HG03135 (cell line): Measurements from ENCODE around the gene C1QTNF12.
A peak's percentile ranks its signal among the peaks of the same experiment; 100 is the strongest.

Experiments
- ATAC-seq: cut with Tn5 transposase; IDR thresholded peaks from one replicate; pipeline ENCODE4 v1.9.1; 2021; ENCODE audit warnings: mild to moderate bottlenecking, moderate library complexity; ENCODE audit not compliant: unreplicated experiment

Gene C1QTNF12

DNA sequence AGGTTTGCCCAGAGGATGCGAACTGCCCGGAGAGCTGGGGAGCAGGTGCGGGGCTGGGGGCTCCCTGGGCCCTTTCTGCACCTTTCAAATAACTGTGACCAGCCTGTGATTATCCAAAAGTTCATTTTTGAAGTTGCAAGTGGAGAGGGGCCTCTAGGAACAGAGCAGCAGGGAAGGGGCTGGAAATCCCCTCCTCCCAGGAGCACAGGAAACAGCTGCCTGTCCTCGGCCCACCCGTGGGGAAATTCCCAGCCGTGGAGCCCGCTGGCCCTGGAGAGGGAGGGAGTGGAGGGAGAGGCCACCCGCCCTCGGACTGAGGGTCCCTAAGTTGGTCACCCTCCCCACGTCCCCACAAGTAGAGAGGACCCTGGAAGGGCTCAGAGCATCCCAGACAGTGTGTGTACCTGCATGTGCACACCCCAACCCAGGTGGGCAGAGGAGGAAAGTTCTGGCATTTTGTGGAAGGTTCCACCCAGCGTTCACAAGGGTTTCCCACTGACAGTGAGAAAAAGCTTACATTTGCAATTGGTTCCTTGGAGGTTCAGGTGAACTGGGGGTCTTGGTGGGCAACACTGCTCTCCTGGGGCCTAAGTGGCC lies 31.3 kb downstream of the C1QTNF12 start:
- ATAC-seq: no peak

DNA sequence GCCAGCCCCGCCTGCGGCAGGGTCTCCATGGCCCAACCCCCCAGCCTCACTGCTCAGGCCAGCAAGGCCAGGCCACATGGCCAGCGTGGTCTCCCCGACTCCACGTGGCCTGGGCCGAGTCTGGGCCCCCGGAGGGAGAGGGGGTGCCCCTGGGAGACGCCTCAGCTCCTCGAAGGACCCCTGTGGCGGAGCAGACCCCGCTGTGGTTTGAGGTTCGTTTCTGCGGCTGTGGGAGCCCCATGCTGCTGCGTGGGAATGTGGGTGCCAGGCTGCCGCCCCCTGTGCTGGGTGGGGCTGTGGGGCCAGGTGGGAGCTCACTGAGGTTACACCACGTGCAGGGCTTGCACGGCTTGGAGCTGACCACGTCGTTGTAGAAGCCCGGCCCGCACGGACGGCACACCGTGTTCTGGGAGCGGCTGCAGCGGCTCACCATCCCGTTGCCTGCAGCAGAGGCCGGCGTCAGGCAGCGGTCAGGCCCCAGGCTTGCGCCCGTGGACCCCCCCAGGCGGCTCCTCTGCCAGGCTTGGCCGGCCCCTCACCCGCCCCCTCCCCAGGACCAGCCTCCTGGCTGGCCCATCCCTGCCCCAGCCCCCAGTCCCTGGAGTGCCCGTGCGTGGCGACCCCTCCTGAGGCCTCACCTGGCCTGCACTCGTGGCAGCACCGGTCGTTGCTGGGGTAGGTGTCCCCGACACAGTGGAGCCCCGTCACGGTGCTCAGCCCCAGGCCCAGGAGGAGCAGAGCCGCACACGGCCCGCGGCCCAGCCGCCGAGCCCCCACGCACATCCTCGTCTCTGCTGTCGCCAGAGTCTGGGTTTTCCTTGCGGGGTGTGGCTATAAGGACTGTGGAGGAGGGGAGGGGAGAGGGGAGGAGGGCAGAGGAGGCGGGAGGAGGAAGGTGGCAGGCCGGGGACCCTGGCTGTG lies 32.9 kb downstream of the C1QTNF12 start, which contains the start of gene TNFRSF4:
Gene TNFRSF4, minus strand, starts transcription at position 809 of the 921 bp plus-strand sequence. Its CDS starts 26 bp downstream, at position 783.
- no peak for ATAC-seq

DNA sequence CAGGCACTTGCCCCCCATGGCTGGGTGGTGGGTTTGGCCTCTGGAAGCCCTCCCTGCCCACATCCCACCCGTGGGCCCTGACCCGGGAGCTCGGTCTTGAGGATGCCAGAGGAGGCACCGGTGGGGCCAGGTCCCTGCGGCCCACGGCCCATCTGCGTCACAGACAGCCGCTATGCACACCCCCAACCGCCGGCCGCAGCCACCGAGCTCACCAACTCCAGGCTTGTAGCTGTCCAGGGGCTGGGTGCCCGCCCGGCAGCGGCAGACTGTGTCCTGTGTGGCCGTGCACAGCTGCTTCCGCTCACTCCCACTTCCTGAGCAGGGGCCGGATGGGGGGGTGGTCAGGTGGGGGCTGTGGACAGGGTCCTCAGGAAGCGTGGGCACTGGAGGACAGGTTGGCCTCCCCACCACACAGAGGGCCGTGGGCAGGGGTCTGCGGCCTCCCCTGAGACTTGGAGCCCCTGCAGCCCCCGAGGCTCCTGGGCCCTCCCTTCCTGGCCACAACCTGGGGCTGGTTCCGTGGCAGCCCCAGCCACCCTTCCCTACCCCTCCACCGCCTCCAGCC lies 33.7 kb downstream of the C1QTNF12 start:
- ATAC-seq: no peak

DNA sequence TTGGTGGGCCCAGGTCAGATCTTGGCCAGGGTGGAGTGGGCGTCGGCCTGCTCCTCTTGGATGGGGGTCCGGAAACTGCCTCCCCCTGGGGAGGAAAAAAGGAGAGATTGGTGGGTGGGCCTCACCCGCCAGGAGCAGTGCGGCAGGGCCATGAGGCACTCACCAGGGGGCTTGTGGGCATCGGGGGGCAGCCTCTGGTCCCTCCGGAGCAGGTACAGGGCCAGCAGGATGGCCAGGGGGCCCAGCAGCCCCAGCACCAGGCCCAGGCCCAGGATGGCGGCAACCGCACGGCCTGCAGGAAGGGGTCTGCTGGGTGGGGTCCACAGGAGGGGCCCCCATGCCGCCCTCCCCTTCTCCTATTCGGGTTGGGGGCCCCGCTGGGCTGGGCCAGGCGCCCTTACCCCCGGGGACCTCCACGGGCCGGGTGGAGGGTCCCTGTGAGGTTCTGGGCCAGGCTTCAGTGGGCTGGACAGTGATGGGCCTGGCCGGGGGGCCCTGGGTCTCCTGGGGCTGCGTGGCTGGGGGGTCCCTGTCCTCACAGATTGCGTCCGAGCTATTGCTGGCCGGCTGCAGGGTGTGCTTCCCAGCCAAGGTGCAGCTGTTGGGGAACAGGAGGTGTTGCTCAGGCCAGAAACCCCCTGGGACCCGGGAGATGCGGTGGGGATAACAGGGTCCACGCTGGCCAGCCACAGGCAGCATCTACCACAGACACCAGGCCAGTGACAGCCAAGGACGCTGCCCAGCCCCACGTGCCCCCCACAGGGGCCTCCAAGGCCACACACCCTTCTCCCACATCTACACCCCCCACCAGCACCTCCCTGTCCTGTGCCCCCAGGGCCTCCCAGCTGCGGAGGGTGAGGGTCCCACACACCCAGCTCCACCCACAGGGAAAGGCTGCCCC lies 34.7 kb downstream of the C1QTNF12 start:
- ATAC-seq: no peak

DNA sequence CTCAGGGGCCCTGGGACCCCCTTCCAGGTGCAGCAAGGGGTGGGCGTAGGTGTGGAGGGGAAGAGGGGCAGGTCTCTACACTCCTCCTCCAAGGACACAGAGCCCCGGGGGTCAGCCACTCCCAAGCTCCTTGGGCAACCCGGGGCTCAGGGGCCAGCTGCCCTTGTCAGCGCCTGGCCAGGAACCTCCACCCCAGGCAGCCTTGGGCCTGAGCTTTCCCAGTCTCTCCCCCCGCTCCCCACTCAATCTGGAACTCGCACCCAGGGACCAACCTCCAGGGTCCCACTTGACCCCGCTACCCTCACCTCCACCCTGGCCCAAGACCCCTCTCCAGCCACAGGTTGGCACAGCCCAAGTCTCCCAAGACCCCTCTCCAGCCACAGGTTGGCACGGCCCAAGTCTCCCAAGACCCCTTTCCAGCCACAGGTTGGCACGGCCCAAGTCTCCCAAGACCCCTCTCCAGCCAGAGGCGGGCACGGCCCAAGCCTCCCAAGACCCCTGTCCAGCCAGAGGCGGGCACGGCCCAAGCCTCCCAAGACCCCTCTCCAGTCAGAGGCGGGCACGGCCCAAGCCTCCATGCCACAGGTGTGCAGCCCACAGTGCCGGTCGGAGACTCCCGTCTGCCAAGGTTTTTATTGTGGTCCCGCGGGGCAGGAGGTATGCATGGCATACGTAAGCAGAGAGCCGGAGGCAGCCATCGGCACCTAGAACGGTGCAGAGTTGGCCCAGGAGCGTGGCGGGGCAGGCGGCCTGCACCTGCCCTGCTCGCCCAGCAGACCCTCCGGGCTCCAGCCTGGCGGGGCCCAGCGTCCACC lies 35.6 kb downstream of the C1QTNF12 start:
- no peak for ATAC-seq

DNA sequence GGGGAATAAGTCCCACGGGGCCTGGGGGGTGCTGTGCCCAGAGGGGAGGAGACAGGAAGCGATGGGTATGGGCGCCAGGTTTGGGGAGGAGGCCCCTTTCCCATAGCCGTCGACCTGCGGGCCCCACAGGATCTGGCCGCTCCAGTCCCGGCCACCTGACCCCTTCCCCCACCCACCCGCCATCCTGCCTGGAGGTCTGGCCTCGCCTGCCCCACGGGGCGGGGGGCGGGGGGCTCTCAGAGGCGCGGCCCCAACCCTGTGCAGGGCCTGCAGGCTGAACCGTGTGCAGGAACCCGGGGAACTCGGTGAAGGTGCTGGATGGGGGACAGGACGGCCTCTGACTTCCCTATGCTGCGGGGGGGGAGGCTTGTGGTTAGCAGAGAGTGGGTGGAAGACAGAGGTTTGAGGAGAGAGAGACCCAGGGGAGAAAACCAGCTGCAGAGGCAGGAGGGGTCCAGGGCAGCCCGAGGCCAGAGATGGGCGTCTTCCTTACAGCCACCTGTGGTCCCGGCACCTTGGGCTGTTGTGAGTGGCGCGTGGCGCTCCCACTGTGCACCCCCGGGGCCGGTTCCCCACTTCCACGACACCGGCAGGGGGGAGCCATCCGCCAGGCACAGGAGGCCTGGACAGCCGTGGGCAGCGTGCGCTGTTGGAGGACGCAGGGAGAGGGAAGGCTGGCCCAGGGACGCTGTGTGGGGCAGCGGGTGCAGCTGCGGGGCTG lies 37.6 kb downstream of the C1QTNF12 start:
- no peak for ATAC-seq

DNA sequence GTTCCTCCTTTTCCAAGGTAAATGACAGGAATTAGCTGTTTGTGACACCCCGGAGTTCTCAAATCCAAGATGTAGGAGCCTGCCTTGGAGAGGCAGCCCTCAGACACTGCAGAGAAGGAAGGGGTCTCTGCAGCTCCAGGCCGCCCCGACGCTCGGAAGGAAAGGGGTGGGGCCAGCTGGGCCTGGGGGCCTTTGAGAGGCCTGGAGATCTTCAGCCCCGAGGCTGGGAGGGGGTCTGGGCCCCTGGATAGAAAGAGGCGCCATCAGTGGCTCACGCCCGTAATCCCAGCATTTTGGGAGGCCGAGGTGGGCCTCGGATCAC lies 39.0 kb downstream of the C1QTNF12 start:
- ATAC-seq: no peak

DNA sequence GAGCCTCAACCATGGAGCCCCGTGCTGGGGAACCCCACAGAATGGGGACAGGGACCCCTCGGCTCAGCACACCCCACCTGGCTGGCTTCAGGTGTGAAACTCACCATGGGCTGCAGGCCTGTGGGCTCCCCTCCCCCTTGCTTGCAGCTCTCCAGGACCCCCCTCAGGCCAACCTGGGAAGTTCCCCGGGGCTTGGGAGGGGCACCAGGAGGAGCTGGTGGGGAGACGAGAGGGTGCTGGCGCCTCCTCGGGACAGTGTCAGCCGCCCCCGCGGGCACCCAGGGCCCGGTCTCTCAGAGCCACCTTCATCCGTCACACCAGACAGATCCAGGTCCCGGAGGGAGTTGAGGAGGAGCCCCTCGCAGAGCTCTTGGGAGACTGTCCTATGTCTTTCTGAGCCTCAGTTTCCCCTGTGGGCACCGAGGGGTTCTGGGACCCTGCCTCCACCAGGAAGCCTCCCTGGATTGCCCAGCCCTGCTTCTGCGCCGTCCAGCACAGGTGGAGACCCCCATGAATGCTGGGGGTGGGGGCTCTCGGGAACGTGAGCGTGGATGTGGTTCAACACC lies 39.5 kb downstream of the C1QTNF12 start:
- no peak for ATAC-seq

DNA sequence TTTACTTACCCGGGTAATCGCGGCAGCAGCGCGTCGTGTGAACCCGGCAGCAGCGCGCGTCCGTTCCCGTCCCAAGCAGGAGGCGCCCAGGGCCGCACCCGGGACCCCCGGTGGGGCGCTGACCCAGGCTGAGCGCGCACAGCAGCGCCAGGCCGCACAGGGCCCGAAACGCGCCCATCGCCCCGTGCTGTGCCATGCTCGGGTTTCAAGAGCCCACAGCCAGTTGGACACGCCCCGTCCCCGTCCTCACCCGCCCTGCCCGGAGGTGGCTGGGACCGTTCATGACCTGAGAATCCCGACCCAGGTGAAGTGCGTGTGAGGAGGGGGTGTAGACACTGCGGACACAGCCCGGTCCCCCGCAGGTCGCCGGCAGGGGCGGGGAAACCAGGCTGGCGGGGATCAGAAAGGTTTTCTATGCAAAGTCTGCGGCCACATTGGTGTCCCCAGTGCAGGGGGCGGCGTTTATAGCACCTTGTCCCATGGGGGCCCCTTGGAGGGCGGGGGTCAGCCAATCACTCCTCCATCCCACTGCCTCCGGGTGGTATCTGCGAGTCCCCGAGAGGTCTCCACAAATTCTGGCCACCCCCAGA lies 40.1 kb downstream of the C1QTNF12 start, which contains the start of gene TNFRSF18:
Gene TNFRSF18, minus strand, starts transcription at position 217 of the 590 bp plus-strand sequence. Its CDS starts 21 bp downstream, at position 196.
- ATAC-seq: no peak

DNA sequence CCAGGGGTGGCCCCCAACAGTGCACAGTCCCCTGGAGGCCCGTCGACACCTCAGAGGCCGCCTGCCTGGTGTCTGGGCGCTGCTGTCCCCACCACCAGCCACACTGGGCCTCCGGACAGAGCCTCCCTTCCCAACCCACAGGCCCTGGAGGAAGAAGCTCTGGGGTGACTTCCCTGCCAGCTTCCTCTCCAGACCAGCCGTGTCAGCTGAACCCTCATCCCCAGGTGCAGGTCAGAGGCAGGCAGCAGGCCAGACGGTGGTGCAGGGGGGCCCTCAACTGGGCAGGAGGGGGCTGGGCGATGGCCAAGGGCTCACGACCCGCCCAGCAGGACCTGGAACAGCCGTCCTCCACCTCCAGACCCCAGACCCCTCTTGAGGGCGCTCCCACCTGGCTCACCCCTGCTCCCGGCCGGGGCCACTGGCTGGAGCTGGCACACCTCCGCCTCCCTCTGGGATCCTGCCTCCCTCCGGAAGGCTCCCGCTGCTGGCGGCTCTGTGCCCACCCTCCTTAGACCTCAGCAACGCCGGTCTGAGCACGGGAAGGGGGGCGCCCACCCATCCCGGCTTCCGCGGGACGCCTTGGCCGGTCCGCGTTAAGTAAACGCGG lies 40.6 kb downstream of the C1QTNF12 start:
- ATAC-seq: no peak

DNA sequence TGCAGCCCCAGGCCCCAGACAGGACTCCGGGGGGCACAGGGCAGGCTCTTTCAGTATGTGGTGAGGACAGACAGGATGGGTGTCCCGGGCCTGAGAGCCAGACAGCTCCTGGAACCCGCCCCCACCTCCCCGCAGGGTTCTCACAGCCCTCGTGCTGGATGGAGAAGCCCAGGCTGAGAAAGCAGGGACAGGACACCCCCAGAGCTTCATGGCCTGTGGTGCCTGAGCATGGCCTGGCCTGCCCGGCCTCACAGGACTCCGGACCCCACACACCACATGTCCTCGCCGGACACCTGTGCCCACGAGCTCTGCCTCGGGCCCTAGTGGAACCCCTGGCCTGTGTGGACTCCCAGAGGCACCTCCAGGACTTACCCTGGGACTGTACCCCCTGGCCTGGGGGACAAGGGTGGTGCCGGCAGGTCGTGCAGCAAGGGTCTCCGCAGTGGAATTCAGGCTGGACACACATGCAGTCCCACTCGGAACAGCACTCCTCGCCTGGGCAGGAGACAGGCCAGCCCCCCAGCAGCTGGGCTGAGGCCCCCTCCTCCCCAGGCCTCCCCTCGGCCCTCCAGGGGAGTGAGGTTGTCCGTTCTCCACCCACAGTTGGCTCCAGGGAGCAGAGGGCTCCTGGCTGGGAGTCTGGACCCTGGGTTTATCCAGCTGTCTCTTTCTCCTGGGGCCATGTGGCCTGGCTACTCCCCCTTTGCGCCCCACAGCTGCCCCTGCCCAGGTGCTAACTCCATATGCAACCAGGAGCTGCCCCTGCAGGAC lies 41.3 kb downstream of the C1QTNF12 start:
- ATAC-seq: no peak

DNA sequence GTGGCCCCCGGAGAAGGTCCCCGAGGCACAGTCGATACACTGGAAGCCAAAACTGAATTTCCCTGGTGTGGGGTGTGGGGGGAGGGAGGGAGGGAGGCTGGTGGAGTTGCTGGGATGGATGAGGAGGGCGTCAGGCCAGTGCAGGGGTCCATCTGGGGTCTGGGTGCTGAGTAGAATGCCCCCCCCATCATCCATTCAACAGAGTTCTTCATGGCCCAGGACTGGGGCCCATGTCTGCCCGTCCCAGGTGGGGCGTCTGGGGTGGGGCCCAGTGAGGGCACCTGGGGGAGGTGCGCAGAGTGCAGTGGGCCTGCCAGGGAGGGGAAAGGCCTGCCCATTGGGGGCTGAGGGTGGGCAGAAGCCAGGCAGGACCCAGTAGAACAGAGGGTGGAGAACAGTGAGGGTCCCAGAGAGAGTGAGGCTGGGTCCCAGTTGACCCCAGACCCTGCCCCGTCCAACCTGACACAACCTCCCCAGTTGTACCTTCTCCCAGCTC lies 42.0 kb downstream of the C1QTNF12 start:
- ATAC-seq: no peak

DNA sequence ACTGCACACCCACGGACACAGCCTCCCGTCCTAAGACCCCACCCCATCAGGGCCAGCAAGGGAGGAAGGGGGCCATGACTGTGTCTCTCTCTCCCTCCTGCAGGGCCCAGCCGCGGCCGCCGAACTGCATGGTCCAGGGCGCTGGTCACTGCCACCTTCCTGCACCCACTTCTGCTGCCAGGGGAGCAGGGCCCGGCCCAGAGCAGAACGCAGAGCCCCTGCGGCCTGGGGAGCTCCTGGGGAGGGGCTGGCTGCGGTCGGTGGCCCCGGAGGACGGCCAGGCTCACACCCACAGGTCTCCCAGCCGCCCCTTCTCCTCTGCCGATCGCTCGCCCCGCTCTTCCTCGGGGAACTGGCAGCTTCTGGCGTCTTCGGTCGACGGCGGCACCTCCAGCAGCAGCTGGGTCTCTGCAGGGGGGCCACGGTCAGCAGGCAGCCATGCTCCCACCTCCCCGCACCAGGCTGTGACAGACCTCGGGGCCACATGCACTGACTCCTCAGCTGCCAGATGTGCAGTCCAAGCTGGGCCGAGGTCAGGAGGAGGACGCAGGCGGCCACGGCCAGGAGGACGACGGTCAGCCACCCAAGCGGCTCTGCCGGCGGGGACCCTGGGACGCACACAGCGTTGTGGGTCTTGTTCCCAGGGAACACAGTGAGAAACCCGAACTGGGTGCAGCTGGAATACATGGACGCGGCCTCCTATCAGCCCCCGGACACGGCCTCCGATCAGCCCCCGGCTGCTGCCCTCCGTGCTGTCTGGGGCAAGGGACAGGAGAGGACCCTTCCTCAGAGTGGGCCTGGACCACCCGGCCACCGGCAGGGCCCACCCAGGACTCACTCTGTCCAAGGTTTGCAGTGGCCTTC lies 42.7 kb downstream of the C1QTNF12 start:
- no peak for ATAC-seq

DNA sequence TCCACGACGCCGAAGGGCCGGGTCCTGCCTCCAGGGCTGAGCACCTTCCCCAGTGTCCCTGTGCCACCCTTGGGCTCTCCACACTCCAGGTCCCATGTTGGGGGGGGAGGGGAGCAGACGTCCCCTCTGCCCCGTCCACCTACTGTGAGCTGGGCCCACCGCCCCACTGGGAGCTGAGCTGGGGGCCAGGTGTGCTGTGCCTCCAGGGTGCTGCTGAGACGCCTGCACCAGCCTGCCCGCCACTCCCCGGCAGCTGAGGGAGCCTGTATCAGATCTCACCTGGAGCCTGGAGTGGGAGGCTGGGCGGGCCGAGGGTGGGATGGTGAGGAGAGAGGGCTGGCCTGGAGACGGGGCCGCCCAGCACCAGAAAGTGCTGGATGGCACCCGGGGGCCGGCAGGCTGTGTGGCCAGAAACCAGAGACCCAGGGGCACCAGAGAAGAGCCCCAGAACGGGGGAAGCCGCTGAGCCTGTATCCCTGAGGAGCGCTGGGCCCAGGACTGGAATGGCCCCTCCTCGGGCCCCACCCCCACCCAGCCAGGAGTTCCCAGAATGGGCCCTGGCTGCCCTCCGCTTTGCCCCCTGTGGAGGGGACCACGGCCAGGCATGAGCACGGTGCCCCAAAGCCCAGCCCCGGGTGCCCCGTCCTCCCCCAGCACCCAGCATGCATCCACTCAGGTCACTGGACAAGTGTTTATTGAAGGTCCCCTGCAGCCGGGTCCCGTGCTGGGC lies 43.5 kb downstream of the C1QTNF12 start:
- ATAC-seq: no peak

DNA sequence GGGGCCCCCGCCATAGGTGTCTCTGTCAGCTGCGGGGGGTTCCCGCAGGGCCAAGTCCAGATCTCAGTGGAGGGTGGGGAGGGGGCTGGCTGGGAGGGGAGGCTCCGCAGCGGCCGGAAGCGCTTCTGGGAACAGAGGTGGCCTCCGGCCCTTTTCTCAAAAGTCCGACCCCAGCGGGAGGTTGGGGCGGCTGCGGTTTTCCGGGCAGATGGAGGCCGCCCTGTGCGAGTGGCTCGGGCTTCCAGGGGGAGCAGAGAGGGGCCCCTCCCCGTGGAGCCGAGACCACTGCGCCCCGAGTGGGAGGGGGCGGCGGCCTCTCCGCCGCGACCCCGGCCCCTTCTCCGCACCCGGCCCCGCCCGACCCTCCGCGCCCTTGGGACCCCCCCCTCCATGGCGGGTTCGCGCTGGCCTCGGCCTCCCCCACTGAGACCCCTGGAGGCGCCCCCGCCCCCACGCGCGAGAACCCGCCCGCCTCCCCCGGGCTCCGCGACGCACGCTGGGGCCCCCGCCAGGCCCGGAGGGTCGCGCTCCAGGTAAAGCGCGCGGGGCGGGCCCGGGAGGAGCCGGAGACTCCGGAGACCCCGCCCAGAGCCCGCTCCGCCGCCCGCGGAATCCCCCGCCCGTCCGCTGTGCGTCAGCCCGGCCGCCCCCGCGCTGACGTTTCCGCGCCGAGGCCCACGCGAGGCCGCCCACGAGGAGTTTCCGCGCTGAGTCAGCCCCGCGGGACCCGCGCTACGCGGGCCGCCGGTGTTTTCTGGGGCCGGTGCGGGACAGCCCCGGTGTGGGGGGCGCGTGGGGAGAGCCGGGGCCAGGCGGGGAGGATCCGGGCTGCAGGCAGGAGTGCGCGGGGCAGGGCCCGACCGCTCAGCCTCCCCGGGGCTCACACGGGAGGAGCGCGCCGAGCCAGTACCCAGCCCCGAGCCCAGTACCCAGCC lies 45.4 kb downstream of the C1QTNF12 start:
- ATAC-seq: peak; percentile 45
